OCI-LY1 (cell line): Measurements from ENCODE around the gene PPIL6.
"Not testable (repeated sequence)": the region's sequence is repeated elsewhere in the genome, so short reads cannot be mapped to it uniquely, and the experiment has no call there.

Source experiments
- H2AFZ ChIP-seq: fragments of 200-600 bp; sonication (generic), shearing (Covaris generic); 2 replicates; pipeline ENCODE4 v1.6.0; 2014; ENCODE audit warnings: antibody characterized with exemption, mild to moderate bottlenecking, low read length
- H3F3A ChIP-seq: fragments of 200-600 bp; sonication (generic), shearing (Covaris generic); 2 replicates; pipeline ENCODE4 v1.6.0; 2014; ENCODE audit warnings: mild to moderate bottlenecking, antibody characterized with exemption, low read length, moderate library complexity; ENCODE audit not compliant: insufficient read depth
- H3K27ac ChIP-seq: fragments of 200-600 bp; sonication (generic); 2 replicates; pipeline ENCODE4 v1.5.1; 2014; ENCODE audit warnings: low read length, mixed run types, mild to moderate bottlenecking, low read depth; ENCODE audit not compliant: poor library complexity, severe bottlenecking
- H3K27me3 ChIP-seq: fragments of 200-600 bp; sonication (generic); 2 replicates; pipeline ENCODE4 v1.6.0; 2014; ENCODE audit warnings: antibody characterized with exemption, mild to moderate bottlenecking, low read length, moderate library complexity; ENCODE audit not compliant: insufficient read depth
- H3K36me3 ChIP-seq: fragments of 200-600 bp; sonication (generic); 2 replicates; pipeline ENCODE4 v1.6.1; 2014; ENCODE audit warnings: mild to moderate bottlenecking, antibody characterized with exemption, low read length, moderate library complexity, mixed read lengths; ENCODE audit not compliant: insufficient read depth
- H3K4me1 ChIP-seq: fragments of 200-600 bp; sonication (generic); 2 replicates; pipeline ENCODE4 v1.5.1; 2014; ENCODE audit warnings: mild to moderate bottlenecking, low read length, moderate library complexity; ENCODE audit not compliant: insufficient read depth, severe bottlenecking
- H3K4me2 ChIP-seq: fragments of 200-600 bp; sonication (generic), shearing (Covaris generic); 2 replicates; pipeline ENCODE4 v1.6.1; 2014; ENCODE audit warnings: low read length
- H3K4me3 ChIP-seq: fragments of 200-600 bp; sonication (generic); 2 replicates; pipeline ENCODE4 v1.5.1; 2014; ENCODE audit warnings: low read length, low read depth, mild to moderate bottlenecking, mixed read lengths; ENCODE audit not compliant: poor library complexity, severe bottlenecking
- H3K79me2 ChIP-seq: fragments of 200-600 bp; shearing (Covaris generic); 2 replicates; pipeline ENCODE4 v1.6.1; 2016; ENCODE audit warnings: mixed run types, low read length, mixed read lengths; ENCODE audit not compliant: insufficient read depth
- H3K9ac ChIP-seq: fragments of 200-600 bp; sonication (generic), shearing (Covaris generic); 2 replicates; pipeline ENCODE4 v1.6.1; 2014; ENCODE audit warnings: mild to moderate bottlenecking, low read length, mixed read lengths
- H3K9me2 ChIP-seq: fragments of 200-600 bp; sonication (generic), shearing (Covaris generic); 2 replicates; pipeline ENCODE4 v1.6.1; 2014; ENCODE audit warnings: low read depth, mild to moderate bottlenecking, low read length, mixed read lengths
- H3K9me3 ChIP-seq: fragments of 200-600 bp; shearing (Covaris generic); 2 replicates; pipeline ENCODE4 v1.6.1; 2014; ENCODE audit warnings: low read length, mixed read lengths
- H4K20me1 ChIP-seq: fragments of 200-600 bp; sonication (generic), shearing (Covaris generic); 2 replicates; pipeline ENCODE4 v1.6.0; 2016; ENCODE audit warnings: mild to moderate bottlenecking, low read length; ENCODE audit not compliant: insufficient read depth
- EZH2 ChIP-seq: fragments of 200-600 bp; sonication (generic), shearing (Covaris generic); IDR thresholded peaks from 2 replicates; pipeline ENCODE4 v1.8.0; 2017; ENCODE audit warnings: borderline replicate concordance, mixed run types, mild to moderate bottlenecking, antibody characterized with exemption, low read length, moderate library complexity, mixed read lengths
- TF ChIP-seq, protein P1 (sequence below): fragments of 200-600 bp; sonication (generic), shearing (Covaris generic); IDR thresholded peaks from 2 replicates; pipeline ENCODE4 v1.5.1; 2017; ENCODE audit warnings: mild to moderate bottlenecking, antibody characterized with exemption, low read length, moderate library complexity, mixed read lengths

PPIL6 gene

DNA sequence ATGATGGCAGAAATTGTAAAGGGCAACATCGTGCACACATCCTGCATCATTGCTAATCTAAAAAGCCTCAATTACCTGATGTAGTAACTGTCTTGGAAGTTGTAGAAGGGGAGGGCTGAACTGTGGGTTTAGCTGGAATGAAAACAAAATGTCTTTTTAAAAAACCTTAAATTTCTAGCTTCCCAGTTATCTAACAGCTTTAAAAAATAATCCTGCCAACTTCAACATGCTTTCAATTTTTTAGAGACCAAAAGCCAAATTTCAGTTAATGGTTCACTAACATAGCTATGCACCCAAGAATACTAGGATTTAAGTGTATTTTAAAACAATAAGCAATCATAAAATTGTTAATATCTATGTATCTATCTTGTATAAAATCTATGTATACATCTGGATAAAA, 70.1 kb downstream of the PPIL6 start:
- Histone ChIP-seq H3K27me3 (no peaks in the 10 kb centered on the region), H4K20me1 (no peaks in the 10 kb centered on the region), H3K9me2 (no peaks in the 10 kb centered on the region), H3K4me3 (no peak overlapping the region), H3K27ac (no peak overlapping the region), H3F3A (no peaks in the 10 kb centered on the region), H3K36me3 (peaks cover 96% of the 10 kb centered on the region), H3K9ac (no peak overlapping the region), H3K9me3 (no peaks in the 10 kb centered on the region), H3K4me2 (no peak overlapping the region), H2AFZ (no peak overlapping the region), H3K79me2 (no peaks in the 10 kb centered on the region), H3K4me1 (no peaks in the 10 kb centered on the region)
- TF ChIP-seq, protein P1, sequence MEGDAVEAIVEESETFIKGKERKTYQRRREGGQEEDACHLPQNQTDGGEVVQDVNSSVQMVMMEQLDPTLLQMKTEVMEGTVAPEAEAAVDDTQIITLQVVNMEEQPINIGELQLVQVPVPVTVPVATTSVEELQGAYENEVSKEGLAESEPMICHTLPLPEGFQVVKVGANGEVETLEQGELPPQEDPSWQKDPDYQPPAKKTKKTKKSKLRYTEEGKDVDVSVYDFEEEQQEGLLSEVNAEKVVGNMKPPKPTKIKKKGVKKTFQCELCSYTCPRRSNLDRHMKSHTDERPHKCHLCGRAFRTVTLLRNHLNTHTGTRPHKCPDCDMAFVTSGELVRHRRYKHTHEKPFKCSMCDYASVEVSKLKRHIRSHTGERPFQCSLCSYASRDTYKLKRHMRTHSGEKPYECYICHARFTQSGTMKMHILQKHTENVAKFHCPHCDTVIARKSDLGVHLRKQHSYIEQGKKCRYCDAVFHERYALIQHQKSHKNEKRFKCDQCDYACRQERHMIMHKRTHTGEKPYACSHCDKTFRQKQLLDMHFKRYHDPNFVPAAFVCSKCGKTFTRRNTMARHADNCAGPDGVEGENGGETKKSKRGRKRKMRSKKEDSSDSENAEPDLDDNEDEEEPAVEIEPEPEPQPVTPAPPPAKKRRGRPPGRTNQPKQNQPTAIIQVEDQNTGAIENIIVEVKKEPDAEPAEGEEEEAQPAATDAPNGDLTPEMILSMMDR = no peak
- TF ChIP-seq EZH2 = no peak

- Histone ChIP-seq H2AFZ (no peak overlapping the region), H3K27me3 (no peaks in the 10 kb centered on the region), H3K79me2 (no peaks in the 10 kb centered on the region), H3K4me1 (no peaks in the 10 kb centered on the region), H3K9ac (no peak overlapping the region), H4K20me1 (no peaks in the 10 kb centered on the region), H3F3A (no peaks in the 10 kb centered on the region), H3K36me3 (peaks cover 95% of the 10 kb centered on the region), H3K9me2 (no peaks in the 10 kb centered on the region), H3K4me3 (no peak overlapping the region), H3K4me2 (no peak overlapping the region), H3K27ac (no peak overlapping the region), H3K9me3 (no peaks in the 10 kb centered on the region)
- TF ChIP-seq EZH2 = no peak
- TF ChIP-seq, protein P1 = no peak
Measured at GRCh38 chr6:109369728-109370127, 70.7 kb downstream of the PPIL6 start.

DNA sequence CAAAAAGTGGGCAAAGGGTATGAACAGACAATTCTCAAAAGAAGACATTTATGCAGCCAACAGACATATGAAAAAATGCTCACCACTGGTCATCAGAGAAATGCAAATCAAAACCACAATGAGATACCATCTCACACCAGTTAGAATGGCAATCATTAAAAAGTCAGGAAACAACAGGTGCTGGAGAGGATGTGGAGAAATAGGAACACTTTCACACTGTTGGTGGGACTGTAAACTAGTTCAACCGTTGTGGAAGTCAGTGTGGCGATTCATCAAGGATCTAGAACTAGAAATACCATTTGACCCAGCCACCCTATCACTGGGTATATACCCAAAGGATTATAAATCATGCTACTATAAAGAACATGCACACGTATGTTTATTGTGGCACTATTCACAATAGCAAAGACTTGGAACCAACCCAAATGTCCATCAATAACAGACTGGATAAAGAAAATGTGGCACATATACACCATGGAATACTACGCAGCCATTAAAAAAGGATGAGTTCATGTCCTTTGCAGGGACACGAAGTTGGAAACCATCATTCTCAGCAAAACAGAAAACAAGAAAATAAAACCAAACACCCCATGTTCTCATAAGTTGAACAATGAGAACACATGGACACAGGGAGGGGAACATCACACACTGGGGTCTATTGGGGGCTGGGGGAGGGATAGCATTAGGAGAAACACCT, 75.9 kb downstream of the PPIL6 start:
- not testable (repeated sequence) for H3K9me2 ChIP-seq, H3K27ac ChIP-seq, H2AFZ ChIP-seq, H3K79me2 ChIP-seq, H3K9ac ChIP-seq, H3F3A ChIP-seq, H4K20me1 ChIP-seq, H3K4me3 ChIP-seq, H3K9me3 ChIP-seq, H3K4me2 ChIP-seq, H3K27me3 ChIP-seq, H3K4me1 ChIP-seq
- peaks cover 93% of the 10 kb centered on the region for H3K36me3 ChIP-seq

GRCh38 chr6:109363753-109364152, 76.7 kb downstream of the PPIL6 start:
- Histone ChIP-seq H3K9me2 (no peaks in the 10 kb centered on the region), H3K4me3 (no peak overlapping the region), H3K9ac (no peak overlapping the region), H3K79me2 (no peaks in the 10 kb centered on the region), H3K27ac (no peak overlapping the region), H3K4me2 (no peak overlapping the region), H2AFZ (no peak overlapping the region), H3K27me3 (no peaks in the 10 kb centered on the region), H3K4me1 (no peaks in the 10 kb centered on the region), H3K9me3 (peaks cover 6% of the 10 kb centered on the region; the same call in 1 of the 2 replicates), H4K20me1 (no peaks in the 10 kb centered on the region), H3K36me3 (peaks cover 93% of the 10 kb centered on the region), H3F3A (no peaks in the 10 kb centered on the region)
- no peak for TF ChIP-seq EZH2
- TF ChIP-seq, protein P1 = no peak
